GM12874 (cell line): Measurements from ENCODE around the gene AMIGO2.

Source experiments
- CTCF ChIP-seq: IDR thresholded peaks from 2 replicates; pipeline ENCODE4 v1.5.1; 2011; ENCODE audit warnings: low read depth, mild to moderate bottlenecking, control low read depth, low read length, moderate library complexity; ENCODE audit not compliant: insufficient read depth

The AMIGO2 gene

GRCh38 chr12:47033789-47034555 is 45.8 kb downstream of the AMIGO2 start:
- TF ChIP-seq CTCF, result no peak

- no peak for TF ChIP-seq CTCF
Observed at GRCh38 chr12:47033081-47033480, 46.7 kb downstream of the AMIGO2 start.

- TF ChIP-seq CTCF, result peak; percentile 8; the same call in 1 of the 2 replicates
Observed at GRCh38 chr12:47032644-47033043, 47.1 kb downstream of the AMIGO2 start.

- no peak for TF ChIP-seq CTCF
Observed at GRCh38 chr12:47029903-47030302, 49.9 kb downstream of the AMIGO2 start.

- TF ChIP-seq CTCF, result no peak
Observed at GRCh38 chr12:47028981-47029708, 50.6 kb downstream of the AMIGO2 start.

GRCh38 chr12:47028186-47028585 is 51.6 kb downstream of the AMIGO2 start:
- no peak for TF ChIP-seq CTCF
